GM12892 (cell line): ENCODE results near the gene PADI3.
"Not testable (repeated sequence)": the region's sequence is repeated elsewhere in the genome, so short reads cannot be mapped to it uniquely, and the experiment has no call there.

Experiments
- DNase-seq: peaks from one replicate; pipeline ENCODE4 v3.0.0; 2011; ENCODE audit not compliant: insufficient read length
- FAIRE-seq: peaks from 2 replicates; lab custom pipeline; 2011; peaks lifted over from hg19 to GRCh38; lab: Jason Lieb, UNC
- POLR2A ChIP-seq: IDR thresholded peaks from 2 replicates; pipeline ENCODE4 v1.6.1; 2011; ENCODE audit warnings: low read depth, low read length, control low read depth
- POLR2AphosphoS5 ChIP-seq: IDR thresholded peaks from 2 replicates; pipeline ENCODE4 v1.6.1; 2011; ENCODE audit warnings: low read depth, low read length, control low read depth
- TAF1 ChIP-seq: IDR thresholded peaks from 2 replicates; pipeline ENCODE4 v1.6.1; 2011; ENCODE audit warnings: low read depth, mild to moderate bottlenecking, control low read depth, low read length, borderline replicate concordance

The PADI3 gene

GRCh38 chr1:17233675-17234320, 15.1 kb upstream of the PADI3 start:
- no peak for DNase-seq
- no peak for FAIRE-seq
- TF ChIP-seq POLR2A (no peak), POLR2AphosphoS5 (no peak), TAF1 (no peak)

GRCh38 chr1:17234405-17234804, 14.5 kb upstream of the PADI3 start:
- no peak for TF ChIP-seq TAF1
- TF ChIP-seq POLR2AphosphoS5, result no peak
- TF ChIP-seq POLR2A, result no peak
- FAIRE-seq (no peak), DNase-seq (no peak)

- no peak for FAIRE-seq
- no peak for DNase-seq
- no peak for TF ChIP-seq TAF1
- no peak for TF ChIP-seq POLR2A
- TF ChIP-seq POLR2AphosphoS5, result no peak
Measured at GRCh38 chr1:17235135-17235885, 13.6 kb upstream of the PADI3 start.

- no peak for TF ChIP-seq POLR2A
- no peak for TF ChIP-seq POLR2AphosphoS5
- TF ChIP-seq TAF1, result no peak
- peak; percentile 98 for FAIRE-seq
- DNase-seq, result peak; percentile 84
Measured at GRCh38 chr1:17236779-17237560, 11.9 kb upstream of the PADI3 start.

GRCh38 chr1:17237561-17237903, 11.4 kb upstream of the PADI3 start:
- no peak for DNase-seq
- TF ChIP-seq POLR2AphosphoS5, result no peak
- TF ChIP-seq TAF1, result no peak
- no peak for TF ChIP-seq POLR2A
- no peak for FAIRE-seq

GRCh38 chr1:17239420-17239819, 9.5 kb upstream of the PADI3 start:
- DNase-seq (peak; percentile 62), FAIRE-seq (no peak)
- TF ChIP-seq POLR2AphosphoS5 (no peak), TAF1 (no peak), POLR2A (no peak)

GRCh38 chr1:17241011-17241779, 7.7 kb upstream of the PADI3 start:
- DNase-seq, FAIRE-seq: not testable (repeated sequence)

GRCh38 chr1:17241780-17242074, 7.2 kb upstream of the PADI3 start:
- FAIRE-seq, DNase-seq: not testable (repeated sequence)

GRCh38 chr1:17243274-17243673, 5.6 kb upstream of the PADI3 start:
- DNase-seq (no peak), FAIRE-seq (no peak)
- TF ChIP-seq TAF1 (no peak), POLR2AphosphoS5 (no peak), POLR2A (no peak)

- no peak for DNase-seq
- no peak for TF ChIP-seq POLR2A
- TF ChIP-seq TAF1, result no peak
- TF ChIP-seq POLR2AphosphoS5, result no peak
- no peak for FAIRE-seq
Measured at GRCh38 chr1:17244821-17245740, 3.8 kb upstream of the PADI3 start.
